Measurements from ENCODE around the gene DTX3.

DNA sequence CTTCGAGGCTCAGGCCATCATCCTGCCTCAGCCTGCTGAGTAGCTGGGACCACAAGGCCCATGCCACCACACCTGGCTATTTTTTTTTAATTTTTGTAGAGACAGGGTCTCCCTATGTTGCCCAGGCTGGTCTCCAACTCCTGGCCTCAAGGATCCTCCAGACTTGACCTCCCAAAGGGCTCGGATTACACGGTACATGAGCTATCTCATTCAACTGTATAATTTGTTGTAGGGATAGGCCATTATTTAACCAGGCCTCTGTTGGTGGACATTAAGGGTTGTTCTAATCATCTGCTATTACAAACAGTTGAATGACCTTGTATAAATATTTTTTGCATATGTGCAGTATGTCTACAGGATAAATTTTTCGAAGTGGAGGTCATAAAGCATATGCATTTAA, 45.8 kb upstream of the DTX3 start:
- no peak for TF ChIP-seq GATA3 (IDR thresholded peaks at IDR 0.05; ENCODE audit: low read depth, low read length)
- TF ChIP-seq GATA2 (IDR thresholded peaks at IDR 0.05; ENCODE audit: low read depth, low read length) = no peak

All from SH-SY5Y (cell line).